GM19193 (cell line): Measurements from ENCODE around the gene JMJD4.

ENCODE experiments used
- POLR2A ChIP-seq: IDR thresholded peaks from 4 replicates; pipeline ENCODE4 v1.6.1; 2011; ENCODE audit not compliant: insufficient read depth, insufficient read length; ENCODE audit errors: extremely low read depth

The JMJD4 gene

GRCh38 chr1:227773558-227773957 lies 38.5 kb upstream of the JMJD4 start:
- no peak for TF ChIP-seq POLR2A

GRCh38 chr1:227771771-227772170 lies 36.7 kb upstream of the JMJD4 start:
- TF ChIP-seq POLR2A = no peak

GRCh38 chr1:227771326-227771725 lies 36.2 kb upstream of the JMJD4 start:
- no peak for TF ChIP-seq POLR2A

- no peak for TF ChIP-seq POLR2A
These were observed 35.7 kb upstream of the JMJD4 start for GRCh38 chr1:227770812-227771211.

DNA sequence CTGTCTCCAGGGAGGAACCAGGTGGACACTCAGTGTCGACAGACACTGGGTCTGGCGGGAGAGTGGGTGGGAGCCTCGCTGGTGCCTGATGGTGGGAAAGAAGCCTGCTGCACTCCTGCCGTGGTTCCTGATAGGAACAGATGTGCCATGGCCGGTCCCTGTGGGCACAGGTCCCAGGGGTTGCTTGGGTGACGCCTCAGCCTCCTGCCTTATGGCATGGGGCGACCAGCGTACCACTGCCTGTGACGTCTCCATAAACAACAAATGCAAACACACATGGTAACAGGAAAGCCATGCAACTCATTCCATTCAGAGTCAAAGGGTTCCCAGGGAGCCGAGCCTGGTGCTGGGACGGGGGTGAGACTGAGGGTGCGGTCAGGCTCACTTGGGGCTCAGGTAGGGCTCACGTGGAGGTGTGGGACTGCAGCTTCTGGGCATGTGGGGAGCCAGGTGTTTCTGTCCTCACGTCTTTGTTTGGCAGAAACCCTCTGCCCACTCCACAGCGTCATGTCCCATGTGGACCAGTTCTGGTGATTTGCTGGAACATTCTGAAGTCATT lies 34.9 kb upstream of the JMJD4 start:
- no peak for TF ChIP-seq POLR2A

- no peak for TF ChIP-seq POLR2A
These were observed 34.2 kb upstream of the JMJD4 start for GRCh38 chr1:227769047-227769935.

GRCh38 chr1:227768640-227769039 lies 33.5 kb upstream of the JMJD4 start:
- TF ChIP-seq POLR2A = no peak

DNA sequence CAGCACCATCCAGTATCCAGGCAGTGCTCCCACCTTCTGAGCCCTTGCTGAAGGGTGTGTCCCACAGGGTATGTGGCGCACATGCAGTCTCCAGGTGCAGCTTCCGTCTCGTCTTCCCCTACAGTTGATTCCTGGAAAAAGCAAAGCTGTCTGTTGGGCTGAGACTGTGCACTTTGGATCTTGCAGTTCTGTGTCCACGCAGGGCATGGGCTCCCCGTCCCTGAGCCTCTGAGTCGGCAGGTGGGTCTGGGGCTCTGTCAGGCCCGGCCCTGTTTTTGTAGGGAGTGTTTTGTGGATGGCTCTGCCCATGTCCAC lies 33.0 kb upstream of the JMJD4 start:
- TF ChIP-seq POLR2A = no peak

DNA sequence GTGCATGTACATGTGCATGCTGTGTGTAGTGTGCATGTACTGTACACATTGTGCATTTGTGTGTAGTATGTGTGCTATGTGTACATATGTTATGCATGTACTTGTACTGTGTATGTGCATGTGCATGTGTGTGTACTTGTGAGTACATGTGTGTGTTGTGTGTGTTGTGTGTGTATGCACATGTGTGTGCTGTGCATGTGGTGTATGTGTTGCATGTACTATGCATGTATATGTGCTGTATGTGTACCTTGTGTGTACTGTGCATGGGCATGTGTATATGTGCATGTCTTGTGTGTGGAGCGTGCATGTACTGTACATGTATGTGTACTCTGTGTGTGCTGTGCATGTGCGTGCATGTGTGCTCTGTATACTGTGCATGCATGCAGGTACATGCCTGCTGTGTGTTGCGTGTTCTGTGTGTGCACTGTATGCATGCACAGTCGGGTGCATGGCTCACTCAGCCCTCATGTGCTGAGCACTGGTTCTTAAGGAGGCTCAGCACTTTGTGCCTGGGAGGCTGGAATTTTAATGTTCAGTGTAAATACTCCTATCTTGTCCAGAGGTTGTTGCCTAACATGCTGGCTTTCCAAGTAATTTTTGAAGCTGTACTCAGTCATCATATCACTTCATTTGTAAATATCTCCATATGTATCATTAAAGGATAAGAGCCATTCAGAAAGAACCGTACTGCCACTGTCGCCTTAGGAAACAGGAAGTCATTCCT lies 32.5 kb upstream of the JMJD4 start:
- TF ChIP-seq POLR2A = no peak

DNA sequence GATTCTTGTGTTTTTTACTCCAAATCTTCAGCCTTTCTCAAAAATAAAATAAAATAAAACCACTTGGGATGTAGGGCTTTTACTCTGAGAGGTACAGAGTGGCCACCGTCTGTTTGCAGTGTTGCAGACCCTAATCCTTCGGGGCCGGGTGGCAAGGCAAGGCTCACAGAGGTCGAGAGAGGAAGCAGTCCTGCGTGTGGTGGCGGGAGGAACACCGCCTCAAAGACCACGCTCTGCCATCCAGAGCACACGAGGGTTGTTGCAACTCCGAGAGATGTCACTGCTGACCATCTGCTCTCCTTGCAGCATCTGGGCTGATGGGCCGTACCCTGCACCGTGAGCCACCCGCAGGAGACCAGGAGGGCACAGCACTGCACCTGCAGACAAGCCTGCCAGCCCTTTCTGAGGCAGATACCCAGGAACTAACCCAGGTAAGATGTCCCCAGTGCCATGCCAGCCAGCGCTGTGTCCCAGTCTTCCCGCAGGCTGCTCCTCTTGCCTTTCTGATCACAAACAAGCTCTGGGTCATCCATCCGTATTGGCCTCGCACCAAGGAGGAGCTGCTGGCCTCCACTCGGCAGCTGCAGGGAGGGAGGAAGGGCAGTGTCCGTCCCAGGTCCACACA lies 31.7 kb upstream of the JMJD4 start:
- TF ChIP-seq POLR2A = no peak

- TF ChIP-seq POLR2A = no peak
These were observed 31.0 kb upstream of the JMJD4 start for GRCh38 chr1:227766015-227766634.

DNA sequence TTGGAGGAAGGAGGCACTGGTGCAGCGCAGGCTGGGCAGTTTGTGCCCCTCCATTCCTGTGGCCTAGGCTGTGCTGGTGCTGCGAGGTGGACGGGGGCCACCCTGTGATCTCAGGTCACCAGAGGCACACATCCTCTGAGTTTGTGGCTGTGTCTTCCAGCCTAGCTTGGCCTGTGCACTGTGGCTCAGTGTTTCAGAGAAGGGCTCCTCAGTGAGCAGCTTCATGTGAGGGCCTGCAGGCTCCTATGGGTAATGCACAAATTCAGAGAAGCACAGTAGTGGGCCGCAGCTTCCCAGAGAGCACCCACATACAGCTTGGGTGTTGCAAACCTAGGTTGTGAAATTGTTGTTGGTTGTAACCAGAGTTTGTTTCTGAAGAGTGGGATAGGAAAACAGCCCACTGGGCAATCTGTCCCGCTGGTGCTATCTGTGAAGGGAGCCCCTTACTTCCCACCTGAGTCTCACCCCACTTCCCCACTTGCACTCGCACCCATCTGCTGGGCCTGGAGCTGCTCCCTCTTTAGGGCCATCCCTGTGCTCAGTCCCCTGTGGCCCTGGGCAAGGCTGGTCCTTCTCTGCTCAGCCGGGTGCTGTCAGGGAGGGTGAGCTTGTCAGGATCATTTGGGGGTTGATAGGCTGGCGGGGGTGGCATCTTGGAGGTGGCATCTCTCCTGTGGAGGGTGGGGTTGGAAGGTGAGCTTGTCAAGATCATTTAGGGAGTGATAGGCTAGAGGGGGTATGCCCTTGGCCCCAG lies 30.3 kb upstream of the JMJD4 start:
- no peak for TF ChIP-seq POLR2A

DNA sequence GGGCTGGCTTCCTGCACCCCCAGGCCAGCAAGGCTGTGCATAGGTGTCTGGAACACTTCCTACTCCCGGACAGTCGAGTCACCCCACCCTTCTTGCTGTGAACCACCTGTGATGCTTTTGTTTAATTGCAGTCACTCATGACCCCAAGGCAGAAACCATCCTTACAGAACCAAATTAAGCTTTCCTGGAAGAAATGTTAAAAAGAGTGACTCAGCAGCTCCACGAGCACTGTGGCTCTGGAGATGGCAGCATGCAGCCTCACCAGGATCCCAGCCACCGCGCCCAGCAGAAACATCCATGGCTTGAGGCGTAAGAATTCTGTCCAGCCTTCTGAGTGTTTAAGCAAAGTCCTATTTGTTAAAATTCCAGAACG lies 28.9 kb upstream of the JMJD4 start:
- no peak for TF ChIP-seq POLR2A

DNA sequence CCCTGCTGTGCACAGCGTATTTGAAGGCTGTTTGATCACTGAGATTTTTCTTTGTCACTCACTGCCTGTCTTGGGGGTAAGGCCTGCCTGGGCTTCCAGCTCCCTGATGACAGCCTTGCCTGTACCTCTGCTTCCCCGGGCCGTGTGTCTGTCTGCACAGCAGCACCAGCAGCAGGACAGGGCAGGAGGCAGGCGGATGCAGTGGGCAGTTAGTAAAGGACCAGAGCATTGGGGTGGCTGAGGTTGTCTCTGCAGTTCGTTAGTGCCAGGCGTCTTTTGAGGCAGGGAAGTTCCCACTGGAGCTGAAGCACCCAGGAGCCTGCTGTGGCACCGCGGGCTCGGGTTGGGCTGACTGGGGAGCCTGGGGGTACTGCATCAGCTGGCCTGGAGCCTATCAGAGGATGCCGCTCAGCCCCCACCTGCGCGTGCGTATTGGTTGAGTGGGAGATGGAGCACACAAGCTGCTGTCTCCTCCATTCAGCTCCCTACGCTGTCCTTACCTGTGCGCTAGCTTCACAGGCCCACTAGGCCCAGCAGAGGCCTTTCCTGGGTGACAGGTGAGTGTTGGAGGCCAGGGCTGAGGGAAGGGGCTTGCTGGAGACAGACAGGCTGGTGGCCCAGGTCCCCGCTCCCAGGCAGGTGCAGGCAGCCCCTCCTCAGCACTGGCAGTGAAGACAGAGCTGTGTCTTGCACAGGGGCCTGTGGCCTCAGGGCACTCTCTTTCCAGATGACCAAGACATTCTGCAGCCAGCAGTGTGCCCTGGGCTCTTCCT lies 28.3 kb upstream of the JMJD4 start:
- no peak for TF ChIP-seq POLR2A
